Common myeloid progenitor, CD34-positive (primary cell): ENCODE results near the gene CCDC74B.
"Not testable (repeated sequence)": the region's sequence is repeated elsewhere in the genome, so short reads cannot be mapped to it uniquely, and the experiment has no call there.

Experiments used
- CTCF ChIA-PET: fragments of 350-600 bp; sonication (Branson Sonifier 250); formaldehyde crosslinking; loops from one replicate; lab custom pipeline; 2021; ENCODE audit warnings: antibody characterized with exemption; lab: Charles Lee
- POLR2A ChIA-PET: fragments of 350-600 bp; sonication (Branson Sonifier 250); formaldehyde crosslinking; loops from one replicate; lab custom pipeline; 2021; ENCODE audit warnings: antibody characterized with exemption; lab: Charles Lee
- DNase-seq, 3 donors: peaks; one replicate each; pipeline versions ENCODE4 v3.0.0 to v3.0.0-alpha.2; 2013
- H3K27ac ChIP-seq, 2 experiments: 1 replicate in 1 of 2; 2 replicates in 1 of 2; pipeline ENCODE4 v1.7.0; 2013; ENCODE audit warnings: inconsistent platforms in 2 of 2, low read length in 2 of 2, mild to moderate bottlenecking in 2 of 2, low read depth in 1 of 2, moderate library complexity in 1 of 2; ENCODE audit not compliant: severe bottlenecking in 2 of 2, insufficient read depth in 1 of 2, poor library complexity in 1 of 2
- H3K27me3 ChIP-seq, 5 experiments: replicated peaks in 2 of 5; 1 replicate in 3 of 5; 2 replicates in 2 of 5; pipeline versions ENCODE4 v1.6.1 to v1.7.0; 2013; ENCODE audit warnings: low read length in 4 of 5, mild to moderate bottlenecking in 2 of 5, moderate library complexity in 2 of 5, inconsistent platforms in 1 of 5; ENCODE audit not compliant: insufficient read depth in 5 of 5, control insufficient read depth in 4 of 5
- H3K36me3 ChIP-seq, 4 experiments: 1 replicate in 2 of 4; 2 replicates in 2 of 4; pipeline versions ENCODE4 v1.6.1 to v1.7.0; 2013; ENCODE audit warnings: low read length in 3 of 4, control low read depth in 1 of 4, mild to moderate bottlenecking in 1 of 4; ENCODE audit not compliant: control insufficient read depth in 4 of 4, insufficient read depth in 4 of 4
- H3K4me1 ChIP-seq, 4 experiments: 1 replicate in 3 of 4; 2 replicates in 1 of 4; pipeline versions ENCODE4 v1.6.1 to v1.7.1; 2013; ENCODE audit warnings: low read length in 3 of 4, mild to moderate bottlenecking in 3 of 4, control low read depth in 1 of 4, inconsistent platforms in 1 of 4, moderate library complexity in 1 of 4; ENCODE audit not compliant: control insufficient read depth in 4 of 4, insufficient read depth in 4 of 4; ENCODE audit errors: control extremely low read depth in 1 of 4
- H3K4me3 ChIP-seq, 7 experiments: 1 replicate in 4 of 7; 2 replicates in 3 of 7; pipeline versions ENCODE4 v1.5.1 to v1.7.0; 2013; ENCODE audit warnings: mild to moderate bottlenecking in 7 of 7, low read length in 6 of 7, moderate library complexity in 6 of 7, inconsistent platforms in 2 of 7, low read depth in 2 of 7, control low read depth in 1 of 7; ENCODE audit not compliant: insufficient read depth in 4 of 7, control insufficient read depth in 1 of 7; ENCODE audit errors: extremely low read depth in 1 of 7
- H3K9me3 ChIP-seq, 5 experiments: 1 replicate in 4 of 5; 2 replicates in 1 of 5; pipeline versions ENCODE4 v1.6.1 to v1.7.1; 2013; ENCODE audit warnings: low read length in 4 of 5, mild to moderate bottlenecking in 2 of 5, inconsistent platforms in 1 of 5, low read depth in 1 of 5, moderate library complexity in 1 of 5; ENCODE audit not compliant: control insufficient read depth in 4 of 5, insufficient read depth in 2 of 5; ENCODE audit errors: control extremely low read depth in 1 of 5
- WGBS: methylation state at CpG from one replicate; pipeline ENCODE4 v1.1.5; 2013; ENCODE audit not compliant: insufficient coverage; 5-methylcytosine and 5-hydroxymethylcytosine counted together

The CCDC74B gene

GRCh38 chr2:130158631-130159030 is 13.7 kb upstream of the CCDC74B start:
- Histone ChIP-seq H3K4me1 (peaks cover 0 to 9% (median 6%) of the 10 kb centered on the region in 4 experiments), H3K4me3 (no peak overlapping the region), H3K36me3 (peaks cover 2 to 38% (median 12%) of the 10 kb centered on the region in 4 experiments), H3K27ac (no peak overlapping the region), H3K9me3 (no peaks in the 10 kb centered on the region), H3K27me3 (no peaks in the 10 kb centered on the region)
- CTCF ChIA-PET: interaction anchor here (0.8 kb wide), 1 partner anchor 11 kb away, joined by 4 read pairs; no protein-coding TSS in a partner anchor
- POLR2A ChIA-PET: interaction anchor here (0.7 kb wide), 1 partner anchor 1007 kb away, joined by 3 read pairs; no protein-coding TSS in a partner anchor
- WGBS: 98% methylated on average over 9 of the region's 9 CpGs
- no peak for DNase-seq

GRCh38 chr2:130157825-130158514 is 13.1 kb upstream of the CCDC74B start:
- H3K4me1 ChIP-seq, H3K27me3 ChIP-seq, CTCF ChIA-PET, H3K27ac ChIP-seq, H3K4me3 ChIP-seq, H3K9me3 ChIP-seq: not testable (repeated sequence)
- POLR2A ChIA-PET: interaction anchor here (0.7 kb wide), 1 partner anchor 1008 kb away, joined by 3 read pairs; no protein-coding TSS in a partner anchor
- WGBS: 58% methylated on average over 12 of the region's 13 CpGs
- peak; percentile 4 to 57 (median 51) for DNase-seq
- peaks cover 2 to 39% (median 9%) of the 10 kb centered on the region in 4 experiments for H3K36me3 ChIP-seq

- H3K9me3 ChIP-seq, H3K4me1 ChIP-seq, H3K27ac ChIP-seq, CTCF ChIA-PET, H3K27me3 ChIP-seq, H3K4me3 ChIP-seq, POLR2A ChIA-PET: not testable (repeated sequence)
- WGBS: 65% methylated on average over 4 of the region's 12 CpGs
- DNase-seq: peak in 1 of 3 donors; percentile 11
- peaks cover 2 to 39% (median 8%) of the 10 kb centered on the region in 4 experiments for H3K36me3 ChIP-seq
Measured at GRCh38 chr2:130157354-130157753, 12.4 kb upstream of the CCDC74B start.

GRCh38 chr2:130156624-130157004 is 11.7 kb upstream of the CCDC74B start:
- Histone ChIP-seq H3K9me3 (no peaks in the 10 kb centered on the region), H3K36me3 (peaks cover 2 to 44% (median 10%) of the 10 kb centered on the region in 4 experiments), H3K4me1 (peaks cover 0 to 9% (median 6%) of the 10 kb centered on the region in 4 experiments), H3K27me3 (no peaks in the 10 kb centered on the region), H3K4me3 (no peak overlapping the region), H3K27ac (no peak overlapping the region)
- POLR2A ChIA-PET: no interaction called here
- CTCF ChIA-PET: interaction anchor here (2.0 kb wide), 1 partner anchor 176 kb away, joined by 6 read pairs; no protein-coding TSS in a partner anchor
- no peak for DNase-seq
- WGBS: 90% methylated on average over 4 of the region's 9 CpGs

- H3K36me3 ChIP-seq: peaks cover 2 to 45% (median 10%) of the 10 kb centered on the region in 4 experiments
- POLR2A ChIA-PET, H3K4me1 ChIP-seq, H3K4me3 ChIP-seq, H3K27me3 ChIP-seq, H3K27ac ChIP-seq, H3K9me3 ChIP-seq: not testable (repeated sequence)
- CTCF ChIA-PET: interaction anchor here (0.8 to 2.0 kb wide), 2 partner anchors 23 to 176 kb away, joined by 3 to 6 read pairs; no protein-coding TSS in a partner anchor
- WGBS: 82% methylated on average over 11 of the region's 16 CpGs
- DNase-seq: peak; percentile 21 to 51 (median 48)
Measured at GRCh38 chr2:130155956-130156623, 11.2 kb upstream of the CCDC74B start.

GRCh38 chr2:130154773-130155765 is 10.2 kb upstream of the CCDC74B start:
- H3K36me3 ChIP-seq: peaks cover 1 to 46% (median 9%) of the 10 kb centered on the region in 4 experiments
- H3K9me3 ChIP-seq: no peaks in the 10 kb centered on the region
- CTCF ChIA-PET: interaction anchor here (0.8 to 2.0 kb wide), 2 partner anchors 24 to 177 kb away, joined by 3 to 6 read pairs; no protein-coding TSS in a partner anchor
- no peak overlapping the region for H3K4me3 ChIP-seq
- H3K27me3 ChIP-seq: no peaks in the 10 kb centered on the region
- H3K27ac ChIP-seq: no peak overlapping the region
- peaks cover 0 to 9% (median 6%) of the 10 kb centered on the region in 4 experiments for H3K4me1 ChIP-seq
- 95% methylated on average over 28 of the region's 29 CpGs for WGBS
- POLR2A ChIA-PET: no interaction called here
- DNase-seq: no peak
